ENCODE data around the gene DAP.

The DAP gene

GRCh38 chr5:10649666-10650380 lies 111.2 kb downstream of the DAP start:
- no peak overlapping the region for H2AFZ ChIP-seq (ENCODE audit: low read depth, low read length)
- no peaks in the 10 kb centered on the region for H3K27me3 ChIP-seq (ENCODE audit: insufficient read depth, low read length, poor library complexity)
- H3K4me1 ChIP-seq (ENCODE audit: insufficient read depth, low read length) = no peaks in the 10 kb centered on the region
- H3K9ac ChIP-seq (ENCODE audit: low read depth, low read length) = no peak overlapping the region
- TF ChIP-seq EZH2 (IDR thresholded peaks at IDR 0.05; ENCODE audit: borderline replicate concordance, low read depth, low read length, severe bottlenecking) (no peak), CTCF (IDR thresholded peaks at IDR 0.05; ENCODE audit: borderline replicate concordance, extremely low read depth, low read length, poor library complexity, severe bottlenecking) (no peak)
- DNase-seq (no peak), ATAC-seq (ENCODE audit: insufficient read depth, low read depth) (no peak)
- peaks cover 26% of the 10 kb centered on the region for H3K79me2 ChIP-seq (ENCODE audit: insufficient read depth, low read length)
- no peak overlapping the region for H3K4me2 ChIP-seq (ENCODE audit: insufficient read depth, low read length)
- H4K20me1 ChIP-seq (ENCODE audit: insufficient read depth, low read length) = peaks cover 37% of the 10 kb centered on the region; the same call in 1 of the 2 replicates
- no peak overlapping the region for H3K4me3 ChIP-seq (ENCODE audit: low read depth in 1 of 2, low read length in 2 of 2)
- H3K9me3 ChIP-seq (ENCODE audit: insufficient read depth, low read length, severe bottlenecking) = no peaks in the 10 kb centered on the region
- H3K36me3 ChIP-seq (ENCODE audit: insufficient read depth, low read length) = peaks cover 71% of the 10 kb centered on the region
- H3K27ac ChIP-seq (ENCODE audit: low read length) = no peak overlapping the region

- Histone ChIP-seq H3K27me3 (ENCODE audit: insufficient read depth, low read length, poor library complexity) (no peaks in the 10 kb centered on the region), H3K4me2 (ENCODE audit: insufficient read depth, low read length) (no peak overlapping the region), H3K27ac (ENCODE audit: low read length) (no peak overlapping the region), H3K4me3 (ENCODE audit: low read depth in 1 of 2, low read length in 2 of 2) (no peak overlapping the region), H4K20me1 (ENCODE audit: insufficient read depth, low read length) (peaks cover 35% of the 10 kb centered on the region; the same call in 1 of the 2 replicates), H2AFZ (ENCODE audit: low read depth, low read length) (no peak overlapping the region), H3K9me3 (ENCODE audit: insufficient read depth, low read length, severe bottlenecking) (no peaks in the 10 kb centered on the region), H3K79me2 (ENCODE audit: insufficient read depth, low read length) (peaks cover 34% of the 10 kb centered on the region), H3K9ac (ENCODE audit: low read depth, low read length) (no peak overlapping the region), H3K4me1 (ENCODE audit: insufficient read depth, low read length) (no peaks in the 10 kb centered on the region), H3K36me3 (ENCODE audit: insufficient read depth, low read length) (peaks cover 64% of the 10 kb centered on the region)
- DNase-seq (no peak), ATAC-seq (ENCODE audit: insufficient read depth, low read depth) (no peak)
- TF ChIP-seq CTCF (IDR thresholded peaks at IDR 0.05; ENCODE audit: borderline replicate concordance, extremely low read depth, low read length, poor library complexity, severe bottlenecking) = no peak
- TF ChIP-seq EZH2 (IDR thresholded peaks at IDR 0.05; ENCODE audit: borderline replicate concordance, low read depth, low read length, severe bottlenecking) = no peak
These were observed 112.0 kb downstream of the DAP start for GRCh38 chr5:10648806-10649665.

- no peak for DNase-seq
- no peak overlapping the region for H3K27ac ChIP-seq (ENCODE audit: low read length)
- no peak for ATAC-seq (ENCODE audit: insufficient read depth, low read depth)
- no peaks in the 10 kb centered on the region for H3K27me3 ChIP-seq (ENCODE audit: insufficient read depth, low read length, poor library complexity)
- H2AFZ ChIP-seq (ENCODE audit: low read depth, low read length) = no peak overlapping the region
- H3K4me2 ChIP-seq (ENCODE audit: insufficient read depth, low read length) = no peak overlapping the region
- H3K4me3 ChIP-seq (ENCODE audit: low read depth in 1 of 2, low read length in 2 of 2) = no peak overlapping the region
- no peaks in the 10 kb centered on the region for H3K4me1 ChIP-seq (ENCODE audit: insufficient read depth, low read length)
- TF ChIP-seq EZH2 (IDR thresholded peaks at IDR 0.05; ENCODE audit: borderline replicate concordance, low read depth, low read length, severe bottlenecking) (no peak), CTCF (IDR thresholded peaks at IDR 0.05; ENCODE audit: borderline replicate concordance, extremely low read depth, low read length, poor library complexity, severe bottlenecking) (no peak)
- H3K9me3 ChIP-seq (ENCODE audit: insufficient read depth, low read length, severe bottlenecking) = no peaks in the 10 kb centered on the region
- H3K9ac ChIP-seq (ENCODE audit: low read depth, low read length) = no peak overlapping the region
- peaks cover 51% of the 10 kb centered on the region for H3K36me3 ChIP-seq (ENCODE audit: insufficient read depth, low read length)
- peaks cover 35% of the 10 kb centered on the region for H3K79me2 ChIP-seq (ENCODE audit: insufficient read depth, low read length)
- H4K20me1 ChIP-seq (ENCODE audit: insufficient read depth, low read length) = peaks cover 25% of the 10 kb centered on the region; the same call in 1 of the 2 replicates
These were observed 113.4 kb downstream of the DAP start for GRCh38 chr5:10647640-10648039.
